C4-2B (cell line): Measurements from ENCODE around the gene RSPH9.

Experiments
- H3K27ac ChIP-seq: fragments of 450-650 bp; 2 replicates; pipeline ENCODE4 v1.5.1; 2017
- CTCF ChIP-seq: fragments of 450-650 bp; conservative IDR thresholded peaks from 2 replicates; pipeline ENCODE4 v1.5.1; 2017; ENCODE audit warnings: mild to moderate bottlenecking
- ZFX ChIP-seq: fragments of 450-650 bp; IDR thresholded peaks from 2 replicates; pipeline ENCODE4 v1.6.1; 2017

RSPH9 gene

GRCh38 chr6:43623880-43624785 lies 20.7 kb upstream of the RSPH9 start:
- H3K27ac ChIP-seq = no peak overlapping the region
- TF ChIP-seq ZFX (no peak), CTCF (no peak)

GRCh38 chr6:43624786-43625288 lies 20.0 kb upstream of the RSPH9 start:
- H3K27ac ChIP-seq = no peak overlapping the region
- TF ChIP-seq ZFX (no peak), CTCF (no peak)

- H3K27ac ChIP-seq = no peak overlapping the region
- no peak for TF ChIP-seq ZFX
- no peak for TF ChIP-seq CTCF
Measured at GRCh38 chr6:43625393-43625992, 19.3 kb upstream of the RSPH9 start.

- peak overlapping the region; percentile 83; the same call in 1 of the 2 replicates for H3K27ac ChIP-seq
- no peak for TF ChIP-seq CTCF
Measured at GRCh38 chr6:43627008-43627825, 17.6 kb upstream of the RSPH9 start.

GRCh38 chr6:43628393-43629103 lies 16.3 kb upstream of the RSPH9 start:
- no peak for TF ChIP-seq ZFX
- no peak for TF ChIP-seq CTCF
- H3K27ac ChIP-seq = peak overlapping the region; percentile 83

- TF ChIP-seq ZFX = no peak
- TF ChIP-seq CTCF = no peak
- peak within 1 kb of the TSS; percentile 83 for H3K27ac ChIP-seq
Measured at GRCh38 chr6:43629104-43629504, 15.7 kb upstream of the RSPH9 start, which contains the start of gene GTPBP2. GTPBP2 (minus strand) TSS chr6:43629264; CDS start chr6:43629162, 102 bp downstream.
